Activated CD4-positive, alpha-beta T cell treated with anti-CD3 and anti-CD28 coated beads, Interleukin-10, Interleukin-2, amounts not matched to agents 100 ng/mL and 50 ng/mL, durations not matched to agents 16 hours and 8 hours (primary cell): ENCODE data around the gene IDUA.
"Not testable (repeated sequence)": the region's sequence is repeated elsewhere in the genome, so short reads cannot be mapped to it uniquely, and the experiment has no call there.

Experiments used
- DNase-seq: peaks from one replicate; pipeline ENCODE4 v3.0.0-alpha.2; 2020

IDUA gene

GRCh38 chr4:1047106-1047975 is 60.5 kb downstream of the IDUA start:
- DNase-seq: no peak

GRCh38 chr4:1047976-1048772 is 61.3 kb downstream of the IDUA start:
- no peak for DNase-seq

GRCh38 chr4:1048773-1049590 is 62.1 kb downstream of the IDUA start:
- no peak for DNase-seq

GRCh38 chr4:1049591-1049905 is 62.7 kb downstream of the IDUA start:
- no peak for DNase-seq

- no peak for DNase-seq
Observed at GRCh38 chr4:1050486-1051213, 63.8 kb downstream of the IDUA start.

- DNase-seq: no peak
Observed at GRCh38 chr4:1051472-1051871, 64.6 kb downstream of the IDUA start.

GRCh38 chr4:1052231-1052671 is 65.4 kb downstream of the IDUA start:
- no peak for DNase-seq

GRCh38 chr4:1053080-1053661 is 66.3 kb downstream of the IDUA start:
- no peak for DNase-seq

- DNase-seq: not testable (repeated sequence)
Observed at GRCh38 chr4:1053891-1054290, 67.0 kb downstream of the IDUA start.
